Smooth muscle cell (in vitro differentiated cells): ENCODE results near the gene METTL16. TPM values are rescaled to one million over a fixed set of nuclear protein-coding genes. Genes with fewer than 3 reads are reported as not detected.
"Not testable (repeated sequence)": the region's sequence is repeated elsewhere in the genome, so short reads cannot be mapped to it uniquely, and the experiment has no call there.

Experiments used
- DNase-seq: peaks from one replicate; lab custom pipeline; 2025; ENCODE audit not compliant: unreplicated experiment; lab: John Stamatoyannopoulos, UW
- H2AFZ ChIP-seq: fragments of 200-600 bp; sonication (generic); 2 replicates; pipeline ENCODE4 v1.6.0; 2016; ENCODE audit warnings: antibody characterized with exemption, low read depth, mild to moderate bottlenecking
- H3F3A ChIP-seq: fragments of 200-600 bp; sonication (generic); 2 replicates; pipeline ENCODE4 v1.6.0; 2017; ENCODE audit warnings: antibody characterized with exemption, low read depth
- H3K27ac ChIP-seq: fragments of 200-600 bp; sonication (generic); 2 replicates; pipeline ENCODE4 v1.5.1; 2016; ENCODE audit warnings: low read depth, mild to moderate bottlenecking
- H3K27me3 ChIP-seq: fragments of 200-600 bp; sonication (generic); 2 replicates; pipeline ENCODE4 v1.6.1; 2016; ENCODE audit warnings: low read depth, mild to moderate bottlenecking
- H3K36me3 ChIP-seq: fragments of 200-600 bp; sonication (generic); 2 replicates; pipeline ENCODE4 v1.5.1; 2016; ENCODE audit warnings: low read depth
- H3K4me1 ChIP-seq: fragments of 200-600 bp; sonication (generic); 2 replicates; pipeline ENCODE4 v1.5.1; 2016; ENCODE audit warnings: low read depth
- H3K4me2 ChIP-seq: fragments of 200-600 bp; sonication (generic); 2 replicates; pipeline ENCODE4 v1.6.0; 2016; ENCODE audit warnings: mild to moderate bottlenecking
- H3K4me3 ChIP-seq: fragments of 200-600 bp; sonication (generic); 2 replicates; pipeline ENCODE4 v1.5.1; 2016; ENCODE audit warnings: mild to moderate bottlenecking
- H3K79me2 ChIP-seq: fragments of 200-600 bp; sonication (generic); 2 replicates; pipeline ENCODE4 v1.6.0; 2016; ENCODE audit warnings: low read depth, mild to moderate bottlenecking
- H3K9ac ChIP-seq: fragments of 200-600 bp; sonication (generic); 2 replicates; pipeline ENCODE4 v1.6.0; 2016; ENCODE audit warnings: low read depth
- H3K9me3 ChIP-seq: fragments of 200-600 bp; sonication (generic); replicated peaks from 2 replicates; pipeline ENCODE4 v1.5.1; 2016; ENCODE audit warnings: low read depth
- H4K20me1 ChIP-seq: fragments of 200-600 bp; sonication (generic); 2 replicates; pipeline ENCODE4 v1.6.0; 2016; ENCODE audit warnings: low read depth
- WGBS: methylation state at CpG from one replicate; pipeline ENCODE4 v1.1.7; 2016; ENCODE audit warnings: low lambda C conversion rate; 5-methylcytosine and 5-hydroxymethylcytosine counted together
- polyA plus RNA-seq: library from polyadenylated mRNA; unstranded; fragments of >200 nt; fragmentation: Nextera tagmentation; extraction: Ambion mirVana; gene quantifications from 2 replicates; pipeline ENCODE4 v1.2.1, GENCODE V29; 2016
- total RNA-seq: library from RNA; depleted of rRNA; stranded (reverse); fragments of >200 nt; gene quantifications from 2 replicates; pipeline ENCODE4 v1.2.3, GENCODE V29; 2014
- TF ChIP-seq, protein P1 (sequence below): fragments of 200-600 bp; sonication (generic); IDR thresholded peaks from 2 replicates; pipeline ENCODE4 v1.5.1; 2017; ENCODE audit warnings: borderline replicate concordance, mild to moderate bottlenecking, antibody characterized with exemption; ENCODE audit not compliant: insufficient read depth, poor library complexity, severe bottlenecking

Gene METTL16
- total and polyA plus RNA-seq, 2 experiments from 2014 or later = 16.8 to 27.4 TPM

- Histone ChIP-seq H3K9ac (no peak overlapping the region), H3K4me2 (no peak overlapping the region), H3K79me2 (no peaks in the 10 kb centered on the region), H3K27me3 (no peaks in the 10 kb centered on the region), H3K27ac (no peak overlapping the region), H3K4me3 (no peak overlapping the region), H3K36me3 (no peaks in the 10 kb centered on the region), H3F3A (no peaks in the 10 kb centered on the region), H4K20me1 (no peaks in the 10 kb centered on the region), H3K4me1 (no peaks in the 10 kb centered on the region), H3K9me3 (no peaks in the 10 kb centered on the region), H2AFZ (no peak overlapping the region)
- no peak for DNase-seq
- TF ChIP-seq, protein P1, sequence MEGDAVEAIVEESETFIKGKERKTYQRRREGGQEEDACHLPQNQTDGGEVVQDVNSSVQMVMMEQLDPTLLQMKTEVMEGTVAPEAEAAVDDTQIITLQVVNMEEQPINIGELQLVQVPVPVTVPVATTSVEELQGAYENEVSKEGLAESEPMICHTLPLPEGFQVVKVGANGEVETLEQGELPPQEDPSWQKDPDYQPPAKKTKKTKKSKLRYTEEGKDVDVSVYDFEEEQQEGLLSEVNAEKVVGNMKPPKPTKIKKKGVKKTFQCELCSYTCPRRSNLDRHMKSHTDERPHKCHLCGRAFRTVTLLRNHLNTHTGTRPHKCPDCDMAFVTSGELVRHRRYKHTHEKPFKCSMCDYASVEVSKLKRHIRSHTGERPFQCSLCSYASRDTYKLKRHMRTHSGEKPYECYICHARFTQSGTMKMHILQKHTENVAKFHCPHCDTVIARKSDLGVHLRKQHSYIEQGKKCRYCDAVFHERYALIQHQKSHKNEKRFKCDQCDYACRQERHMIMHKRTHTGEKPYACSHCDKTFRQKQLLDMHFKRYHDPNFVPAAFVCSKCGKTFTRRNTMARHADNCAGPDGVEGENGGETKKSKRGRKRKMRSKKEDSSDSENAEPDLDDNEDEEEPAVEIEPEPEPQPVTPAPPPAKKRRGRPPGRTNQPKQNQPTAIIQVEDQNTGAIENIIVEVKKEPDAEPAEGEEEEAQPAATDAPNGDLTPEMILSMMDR = no peak
- WGBS = 81% methylated on average over 7 of the region's 7 CpGs
These were observed 33.7 kb upstream of the METTL16 start for GRCh38 chr17:2545393-2545792.

GRCh38 chr17:2542456-2542855, 30.8 kb upstream of the METTL16 start:
- H4K20me1 ChIP-seq = no peaks in the 10 kb centered on the region
- H3K9ac ChIP-seq = no peak overlapping the region
- no peaks in the 10 kb centered on the region for H3F3A ChIP-seq
- H3K27me3 ChIP-seq = no peaks in the 10 kb centered on the region
- TF ChIP-seq, protein P1 = no peak
- H3K27ac ChIP-seq = no peak overlapping the region
- WGBS = 88% methylated on average over 7 of the region's 7 CpGs
- no peak overlapping the region for H2AFZ ChIP-seq
- H3K4me3 ChIP-seq = no peak overlapping the region
- DNase-seq = no peak
- H3K79me2 ChIP-seq = no peaks in the 10 kb centered on the region
- H3K4me1 ChIP-seq = no peaks in the 10 kb centered on the region
- H3K9me3 ChIP-seq = no peaks in the 10 kb centered on the region
- no peak overlapping the region for H3K4me2 ChIP-seq
- no peaks in the 10 kb centered on the region for H3K36me3 ChIP-seq

GRCh38 chr17:2542056-2542455, 30.4 kb upstream of the METTL16 start:
- Histone ChIP-seq H3K36me3 (no peaks in the 10 kb centered on the region), H3K4me2 (no peak overlapping the region), H3K9me3 (no peaks in the 10 kb centered on the region), H3K79me2 (no peaks in the 10 kb centered on the region), H3K27ac (no peak overlapping the region), H3K4me3 (no peak overlapping the region), H4K20me1 (no peaks in the 10 kb centered on the region), H3K9ac (no peak overlapping the region), H3F3A (no peaks in the 10 kb centered on the region), H3K4me1 (no peaks in the 10 kb centered on the region), H2AFZ (no peak overlapping the region), H3K27me3 (no peaks in the 10 kb centered on the region)
- 97% methylated on average over 4 of the region's 4 CpGs for WGBS
- TF ChIP-seq, protein P1 = no peak
- DNase-seq = no peak

DNA sequence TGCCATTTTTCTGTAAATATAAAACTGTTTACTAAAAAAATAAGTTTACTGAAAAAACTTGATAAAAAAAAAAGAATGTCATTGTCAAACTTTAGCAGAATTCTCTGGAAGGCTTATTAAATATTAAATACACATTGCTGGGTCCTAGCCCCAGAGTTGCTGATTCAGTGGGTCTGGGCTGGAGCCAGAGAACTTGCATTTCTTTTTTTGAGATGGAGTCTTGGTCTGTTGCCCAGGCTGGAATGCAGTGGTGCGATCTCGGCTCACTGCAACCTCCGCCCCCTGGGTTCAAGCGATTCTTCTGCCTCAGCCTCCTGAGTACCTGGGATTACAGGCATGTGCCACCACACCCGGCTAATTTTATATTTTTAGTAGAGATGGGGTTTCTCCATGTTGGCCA, 25.9 kb upstream of the METTL16 start:
- not testable (repeated sequence) for H3K9me3 ChIP-seq, H3F3A ChIP-seq, H3K79me2 ChIP-seq, H2AFZ ChIP-seq, H3K9ac ChIP-seq, H3K27me3 ChIP-seq, H3K4me2 ChIP-seq, DNase-seq, H4K20me1 ChIP-seq, H3K27ac ChIP-seq, H3K4me1 ChIP-seq, H3K36me3 ChIP-seq, H3K4me3 ChIP-seq
- WGBS = 90% methylated on average over 5 of the region's 5 CpGs
